ENCODE data around the gene PRDM2.

The PRDM2 gene

GRCh38 chr1:13809461-13810159, 109.6 kb downstream of the PRDM2 start:
- no peak overlapping the region for H3K4me3 Mint-ChIP-seq
- peaks cover 3% of the 10 kb centered on the region for H3K36me3 Mint-ChIP-seq
- no peaks in the 10 kb centered on the region for H3K9me3 Mint-ChIP-seq (ENCODE audit: low read depth)
- no peaks in the 10 kb centered on the region for H3K27me3 Mint-ChIP-seq
- peak overlapping the region; percentile 61 for H3K27ac Mint-ChIP-seq
- H3K4me1 Mint-ChIP-seq (ENCODE audit: low read depth): peaks cover 31% of the 10 kb centered on the region

DNA sequence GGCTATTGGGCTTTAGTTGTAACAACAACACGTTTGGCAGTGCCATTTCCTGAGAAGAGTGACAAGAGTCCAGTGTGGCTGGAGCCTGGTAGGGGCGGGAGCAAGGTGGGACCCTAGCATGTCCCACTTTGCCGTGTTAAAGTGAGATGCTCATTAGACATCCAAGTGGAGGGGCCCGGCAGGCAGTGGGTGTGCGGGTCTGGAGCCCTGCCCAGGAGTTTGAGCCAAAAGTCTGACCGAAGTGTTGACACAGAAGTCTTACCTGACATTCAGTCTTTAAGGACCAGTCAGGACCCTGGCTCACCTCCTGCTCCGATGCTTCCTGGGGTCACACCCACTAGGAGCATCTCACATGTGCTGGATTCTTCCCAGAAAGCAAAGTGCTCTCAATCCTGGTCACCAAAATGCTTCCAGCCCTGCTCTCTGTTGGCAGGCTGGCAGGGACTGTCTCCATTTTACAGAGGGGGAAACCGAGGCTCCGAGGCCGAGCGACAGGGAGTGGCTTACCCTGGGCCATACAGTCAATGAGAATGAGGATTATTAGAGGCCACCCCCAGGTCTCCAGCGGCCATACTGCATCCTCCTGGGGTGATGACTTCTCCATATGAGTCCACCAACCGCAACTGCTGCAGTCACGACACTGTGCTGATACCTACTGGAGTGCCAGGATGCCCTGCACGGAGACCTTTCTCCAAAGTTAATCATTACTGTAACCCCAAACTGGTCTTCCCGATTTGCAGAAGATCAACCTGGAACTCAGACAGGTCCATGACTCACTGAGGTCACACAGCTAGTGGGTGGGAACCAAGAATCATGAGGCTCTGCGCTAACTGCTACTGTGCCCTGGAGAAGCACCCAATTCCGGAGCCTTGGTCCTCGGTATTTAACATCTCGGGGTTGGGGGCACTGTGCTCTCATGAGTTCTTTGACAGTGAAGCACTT, 112.7 kb downstream of the PRDM2 start:
- Mint-ChIP-seq H3K4me3 (no peak overlapping the region), H3K27me3 (no peaks in the 10 kb centered on the region), H3K36me3 (peaks cover 3% of the 10 kb centered on the region), H3K4me1 (ENCODE audit: low read depth) (peaks cover 26% of the 10 kb centered on the region), H3K27ac (no peak overlapping the region), H3K9me3 (ENCODE audit: low read depth) (no peaks in the 10 kb centered on the region)

DNA sequence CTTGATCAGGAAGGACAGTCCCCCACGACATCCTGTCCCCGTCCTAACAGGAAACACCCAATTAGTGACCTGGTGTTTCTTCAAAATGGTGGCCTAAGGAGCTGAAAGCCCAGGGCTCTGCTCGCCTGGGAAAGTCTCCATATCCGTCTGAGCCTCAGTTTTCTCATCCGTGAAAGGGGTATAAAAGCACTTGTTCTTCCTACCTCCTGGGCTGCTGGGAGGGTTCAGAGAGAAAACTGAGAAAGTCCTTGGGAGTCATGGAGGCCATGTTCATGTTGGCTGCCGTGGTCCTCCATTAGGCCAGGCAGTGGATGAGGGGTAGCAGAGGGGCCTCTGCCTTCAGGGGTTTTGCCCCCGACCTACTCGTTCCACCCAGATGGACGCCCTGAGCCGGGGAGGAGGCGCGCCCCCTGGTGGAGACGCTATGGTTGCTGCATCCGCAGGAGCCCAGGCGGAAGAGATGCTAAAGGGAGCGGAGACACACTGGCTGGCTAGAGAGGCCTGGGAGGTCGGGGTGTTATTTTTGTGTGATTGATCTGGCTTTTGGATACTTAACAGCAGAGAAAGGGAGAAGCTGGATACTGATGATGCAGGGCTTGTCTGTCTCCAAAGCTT, 113.5 kb downstream of the PRDM2 start:
- Mint-ChIP-seq H3K27ac (no peak overlapping the region), H3K36me3 (peaks cover 1% of the 10 kb centered on the region), H3K9me3 (ENCODE audit: low read depth) (no peaks in the 10 kb centered on the region), H3K27me3 (no peaks in the 10 kb centered on the region), H3K4me1 (ENCODE audit: low read depth) (peaks cover 25% of the 10 kb centered on the region), H3K4me3 (no peak overlapping the region)

GRCh38 chr1:13814131-13814530, 114.1 kb downstream of the PRDM2 start:
- no peaks in the 10 kb centered on the region for H3K9me3 Mint-ChIP-seq (ENCODE audit: low read depth)
- H3K27me3 Mint-ChIP-seq: no peaks in the 10 kb centered on the region
- no peaks in the 10 kb centered on the region for H3K36me3 Mint-ChIP-seq
- H3K4me3 Mint-ChIP-seq: no peak overlapping the region
- no peak overlapping the region for H3K27ac Mint-ChIP-seq
- peaks cover 21% of the 10 kb centered on the region for H3K4me1 Mint-ChIP-seq (ENCODE audit: low read depth)

DNA sequence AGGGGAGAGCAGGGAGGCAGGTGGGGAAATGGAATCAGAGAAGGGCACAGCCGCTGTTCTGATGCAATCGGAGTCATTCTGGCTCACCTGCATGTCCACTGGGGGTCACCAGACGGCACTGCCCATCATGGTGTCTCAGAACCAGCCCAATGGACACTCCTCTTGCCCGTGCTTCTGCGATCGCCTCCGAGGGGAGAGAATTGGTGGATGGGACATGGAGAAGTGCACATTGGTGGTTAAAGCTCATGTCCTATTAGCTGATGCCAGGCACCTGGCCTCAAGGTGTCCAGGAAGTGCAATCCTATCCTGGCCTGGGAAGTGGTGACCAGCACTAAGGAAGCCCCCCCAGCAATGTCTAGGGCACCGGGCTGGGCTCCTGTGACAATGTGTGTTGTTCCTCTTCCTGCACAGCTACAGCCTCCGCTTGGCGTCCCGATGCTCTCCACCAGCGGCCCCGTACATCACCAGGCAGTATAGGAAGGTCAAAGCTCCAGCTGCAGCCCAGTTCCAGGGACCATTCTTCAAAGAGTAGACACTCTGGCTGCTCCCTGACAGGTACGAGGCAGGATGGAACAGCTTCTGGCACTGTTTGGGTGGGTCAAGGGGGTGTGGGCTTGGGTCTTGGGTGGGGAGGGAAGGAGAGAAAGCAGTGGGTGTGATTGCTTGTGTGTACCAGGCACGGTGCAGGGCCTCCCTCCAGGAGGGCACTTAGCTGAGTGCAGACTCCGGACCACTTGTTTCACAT, 116.2 kb downstream of the PRDM2 start:
- Mint-ChIP-seq H3K27me3 (no peaks in the 10 kb centered on the region), H3K4me3 (no peak overlapping the region), H3K4me1 (ENCODE audit: low read depth) (peaks cover 8% of the 10 kb centered on the region), H3K9me3 (ENCODE audit: low read depth) (no peaks in the 10 kb centered on the region), H3K36me3 (no peaks in the 10 kb centered on the region), H3K27ac (no peak overlapping the region)

- Mint-ChIP-seq H3K4me1 (ENCODE audit: low read depth) (peaks cover 3% of the 10 kb centered on the region), H3K4me3 (no peak overlapping the region), H3K27ac (no peak overlapping the region), H3K9me3 (ENCODE audit: low read depth) (no peaks in the 10 kb centered on the region), H3K27me3 (no peaks in the 10 kb centered on the region), H3K36me3 (peaks cover 5% of the 10 kb centered on the region)
These were observed 117.9 kb downstream of the PRDM2 start for GRCh38 chr1:13817906-13818305.

DNA sequence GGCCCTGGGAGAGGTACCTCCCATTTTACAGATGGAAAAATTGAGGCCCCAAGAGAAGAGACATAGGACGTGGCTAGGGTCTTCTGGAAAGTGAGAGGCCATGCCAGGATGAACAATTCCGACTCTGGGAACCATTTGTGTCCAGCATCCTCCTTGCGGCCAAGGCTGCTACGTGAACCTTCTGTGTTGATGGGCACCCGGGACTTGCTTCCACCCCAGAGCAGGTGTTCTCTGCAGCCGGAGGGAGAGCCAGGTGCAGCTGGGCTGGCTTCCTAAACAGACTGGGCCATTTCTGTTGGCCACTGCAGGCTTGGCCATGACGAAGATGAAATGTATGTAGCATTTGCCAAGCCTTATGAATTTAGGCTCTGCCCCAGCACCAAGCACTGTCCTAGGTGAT, 118.9 kb downstream of the PRDM2 start:
- Mint-ChIP-seq H3K4me1 (ENCODE audit: low read depth) (no peaks in the 10 kb centered on the region), H3K27ac (no peak overlapping the region), H3K4me3 (no peak overlapping the region), H3K36me3 (peaks cover 5% of the 10 kb centered on the region), H3K27me3 (no peaks in the 10 kb centered on the region), H3K9me3 (ENCODE audit: low read depth) (no peaks in the 10 kb centered on the region)

GRCh38 chr1:13819642-13820041, 119.7 kb downstream of the PRDM2 start:
- Mint-ChIP-seq H3K27ac (no peak overlapping the region), H3K36me3 (peaks cover 5% of the 10 kb centered on the region), H3K27me3 (no peaks in the 10 kb centered on the region)

DNA sequence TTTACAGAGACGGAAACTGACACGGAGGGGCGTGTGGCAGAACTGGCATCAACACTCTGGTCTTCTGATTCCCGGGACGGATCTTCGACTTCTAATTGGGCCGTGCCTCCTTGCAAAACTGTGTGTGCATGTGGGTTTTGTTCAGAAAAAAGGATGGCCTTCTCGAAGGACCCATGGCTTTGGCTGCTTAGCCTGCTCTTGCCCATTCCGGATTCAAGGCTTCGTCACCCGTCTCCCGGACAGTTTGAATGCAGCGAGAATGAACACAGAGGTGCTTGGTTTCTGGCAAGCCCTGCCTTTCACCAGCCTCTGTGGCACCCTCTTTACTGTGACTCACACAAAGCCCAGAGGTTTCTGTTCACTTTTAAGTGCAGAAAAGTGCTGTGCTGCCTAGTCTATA, 120.1 kb downstream of the PRDM2 start:
- H3K4me3 Mint-ChIP-seq: no peak overlapping the region
- no peaks in the 10 kb centered on the region for H3K4me1 Mint-ChIP-seq (ENCODE audit: low read depth)
- no peak overlapping the region for H3K27ac Mint-ChIP-seq
- no peaks in the 10 kb centered on the region for H3K27me3 Mint-ChIP-seq
- H3K9me3 Mint-ChIP-seq (ENCODE audit: low read depth): no peaks in the 10 kb centered on the region
- peaks cover 5% of the 10 kb centered on the region for H3K36me3 Mint-ChIP-seq

More at GRCh38 chr1:13819642-13820041, 119.7 kb downstream of the PRDM2 start:
- no peak overlapping the region for H3K4me3 Mint-ChIP-seq
- H3K9me3 Mint-ChIP-seq (ENCODE audit: low read depth): no peaks in the 10 kb centered on the region
- no peaks in the 10 kb centered on the region for H3K4me1 Mint-ChIP-seq (ENCODE audit: low read depth)

GRCh38 chr1:13820456-13820855, 120.5 kb downstream of the PRDM2 start:
- Mint-ChIP-seq H3K27me3 (no peaks in the 10 kb centered on the region), H3K36me3 (peaks cover 5% of the 10 kb centered on the region), H3K4me1 (ENCODE audit: low read depth) (no peaks in the 10 kb centered on the region), H3K9me3 (ENCODE audit: low read depth) (no peaks in the 10 kb centered on the region), H3K27ac (no peak overlapping the region), H3K4me3 (no peak overlapping the region)

GRCh38 chr1:13823126-13823880, 123.3 kb downstream of the PRDM2 start:
- Mint-ChIP-seq H3K36me3 (peaks cover 5% of the 10 kb centered on the region), H3K27me3 (no peaks in the 10 kb centered on the region), H3K4me3 (no peak overlapping the region), H3K4me1 (ENCODE audit: low read depth) (no peaks in the 10 kb centered on the region), H3K9me3 (ENCODE audit: low read depth) (no peaks in the 10 kb centered on the region), H3K27ac (peak overlapping the region; percentile 16)

GRCh38 chr1:13823936-13824335, 123.9 kb downstream of the PRDM2 start:
- Mint-ChIP-seq H3K36me3 (peaks cover 5% of the 10 kb centered on the region), H3K4me1 (ENCODE audit: low read depth) (no peaks in the 10 kb centered on the region), H3K4me3 (no peak overlapping the region), H3K27ac (peak overlapping the region; percentile 16), H3K9me3 (ENCODE audit: low read depth) (no peaks in the 10 kb centered on the region), H3K27me3 (no peaks in the 10 kb centered on the region)

GRCh38 chr1:13824626-13825025, 124.6 kb downstream of the PRDM2 start:
- H3K27ac Mint-ChIP-seq: no peak overlapping the region
- no peaks in the 10 kb centered on the region for H3K9me3 Mint-ChIP-seq (ENCODE audit: low read depth)
- H3K36me3 Mint-ChIP-seq: peaks cover 5% of the 10 kb centered on the region
- H3K4me1 Mint-ChIP-seq (ENCODE audit: low read depth): no peaks in the 10 kb centered on the region
- H3K27me3 Mint-ChIP-seq: no peaks in the 10 kb centered on the region
- H3K4me3 Mint-ChIP-seq: no peak overlapping the region

- Mint-ChIP-seq H3K27me3 (peaks cover 2% of the 10 kb centered on the region), H3K9me3 (ENCODE audit: low read depth) (no peaks in the 10 kb centered on the region), H3K4me3 (no peak overlapping the region), H3K4me1 (ENCODE audit: low read depth) (no peaks in the 10 kb centered on the region), H3K36me3 (peaks cover 5% of the 10 kb centered on the region), H3K27ac (no peak overlapping the region)
These were observed 125.0 kb downstream of the PRDM2 start for GRCh38 chr1:13825033-13825432.

Measured in activated naive CD8-positive, alpha-beta T cell (primary cell).